ENCODE data around the gene DESI2.
"Not testable (repeated sequence)": the region's sequence is repeated elsewhere in the genome, so short reads cannot be mapped to it uniquely, and the experiment has no call there.

Gene DESI2

DNA sequence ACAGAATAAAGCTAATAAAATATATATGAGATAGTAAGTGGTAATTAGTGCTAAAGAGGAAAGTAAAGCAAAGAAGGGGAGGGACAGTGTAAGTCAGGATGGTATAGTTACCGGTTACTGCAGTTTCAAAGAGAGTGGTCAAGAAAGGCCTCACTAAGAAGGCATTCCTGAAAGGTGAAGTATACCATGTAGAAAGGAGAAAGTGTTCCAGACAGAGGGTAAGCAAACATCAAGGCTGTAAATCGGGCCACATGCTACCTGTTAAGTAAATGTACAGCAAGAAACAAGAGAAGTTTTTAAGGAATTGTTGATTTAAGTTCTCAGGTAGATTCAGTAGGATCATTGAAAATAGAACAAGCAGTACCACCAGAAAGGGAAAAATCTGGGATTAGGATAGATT, 9.7 kb downstream of the DESI2 start:
- Histone ChIP-seq H3K27ac (no peak overlapping the region), H3K36me3 (no peaks in the 10 kb centered on the region)

GRCh38 chr1:244664353-244664752, 11.4 kb downstream of the DESI2 start:
- Histone ChIP-seq H3K9me3 (no peaks in the 10 kb centered on the region), H3K36me3 (no peaks in the 10 kb centered on the region), H3K4me3 (ENCODE audit: low read depth in 1 of 2, low read length in 1 of 2) (no peak overlapping the region), H3K4me1 (ENCODE audit: control insufficient read depth in 1 of 2, insufficient read depth in 1 of 2, low read depth in 1 of 2, low read length in 1 of 2) (peaks cover 0 to 11% of the 10 kb centered on the region in 2 experiments), H3K27me3 (no peaks in the 10 kb centered on the region), H3K27ac (no peak overlapping the region)
- TF ChIP-seq, protein P1, sequence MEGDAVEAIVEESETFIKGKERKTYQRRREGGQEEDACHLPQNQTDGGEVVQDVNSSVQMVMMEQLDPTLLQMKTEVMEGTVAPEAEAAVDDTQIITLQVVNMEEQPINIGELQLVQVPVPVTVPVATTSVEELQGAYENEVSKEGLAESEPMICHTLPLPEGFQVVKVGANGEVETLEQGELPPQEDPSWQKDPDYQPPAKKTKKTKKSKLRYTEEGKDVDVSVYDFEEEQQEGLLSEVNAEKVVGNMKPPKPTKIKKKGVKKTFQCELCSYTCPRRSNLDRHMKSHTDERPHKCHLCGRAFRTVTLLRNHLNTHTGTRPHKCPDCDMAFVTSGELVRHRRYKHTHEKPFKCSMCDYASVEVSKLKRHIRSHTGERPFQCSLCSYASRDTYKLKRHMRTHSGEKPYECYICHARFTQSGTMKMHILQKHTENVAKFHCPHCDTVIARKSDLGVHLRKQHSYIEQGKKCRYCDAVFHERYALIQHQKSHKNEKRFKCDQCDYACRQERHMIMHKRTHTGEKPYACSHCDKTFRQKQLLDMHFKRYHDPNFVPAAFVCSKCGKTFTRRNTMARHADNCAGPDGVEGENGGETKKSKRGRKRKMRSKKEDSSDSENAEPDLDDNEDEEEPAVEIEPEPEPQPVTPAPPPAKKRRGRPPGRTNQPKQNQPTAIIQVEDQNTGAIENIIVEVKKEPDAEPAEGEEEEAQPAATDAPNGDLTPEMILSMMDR (IDR thresholded peaks at IDR 0.05) = no peak

More for the DNA sequence above, 9.7 kb downstream of the DESI2 start:
- peaks cover 0 to 15% of the 10 kb centered on the region in 2 experiments for H3K4me1 ChIP-seq (ENCODE audit: control insufficient read depth in 1 of 2, insufficient read depth in 1 of 2, low read depth in 1 of 2, low read length in 1 of 2)
- no peaks in the 10 kb centered on the region for H3K9me3 ChIP-seq
- H3K27me3 ChIP-seq = no peaks in the 10 kb centered on the region
- TF ChIP-seq, protein P1 (IDR thresholded peaks at IDR 0.05) = no peak
- H3K4me3 ChIP-seq (ENCODE audit: low read depth in 1 of 2, low read length in 1 of 2) = no peak overlapping the region

- H3K27ac ChIP-seq = peak overlapping the region; percentile 38
- TF ChIP-seq, protein P1 (IDR thresholded peaks at IDR 0.05) = no peak
These were observed 12.9 kb downstream of the DESI2 start for GRCh38 chr1:244665771-244666217.

DNA sequence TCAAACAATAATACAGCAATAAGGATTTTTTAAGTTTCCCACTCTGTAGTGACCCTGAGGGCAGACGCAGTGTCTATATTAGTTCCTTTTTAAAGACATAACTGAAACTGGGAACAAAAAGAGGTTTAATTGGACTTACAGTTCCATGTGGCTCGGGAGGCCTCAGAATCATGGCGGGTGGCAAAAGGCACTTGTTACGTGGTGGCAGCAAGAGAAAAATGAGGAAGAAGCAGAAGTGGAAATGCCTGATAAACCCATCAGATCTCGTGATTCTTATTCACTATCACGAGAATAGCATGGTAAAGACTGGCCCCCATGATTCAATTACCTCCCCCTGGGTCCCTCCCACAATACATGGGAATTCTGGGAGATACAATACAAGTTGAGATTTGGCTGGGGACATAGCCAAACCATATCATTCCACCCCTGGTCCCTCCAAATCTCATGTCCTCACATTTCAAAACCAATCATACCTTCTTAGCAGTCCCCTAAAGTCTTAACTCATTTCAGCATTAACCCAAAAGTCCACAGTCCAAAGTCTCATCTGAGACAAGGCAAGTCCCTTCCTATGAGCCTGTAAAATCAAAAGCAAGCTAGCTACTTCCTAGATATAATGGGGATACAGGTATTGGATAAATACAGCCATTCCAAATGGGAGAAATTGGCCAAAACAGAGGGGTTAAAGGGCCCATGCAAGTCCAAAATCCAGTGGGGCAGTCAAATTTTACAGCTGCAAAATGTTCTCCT, 13.9 kb downstream of the DESI2 start:
- H3K27ac ChIP-seq; H3K9me3 ChIP-seq; H3K4me3 ChIP-seq (ENCODE audit: low read depth in 1 of 2, low read length in 1 of 2); H3K27me3 ChIP-seq; H3K36me3 ChIP-seq: not testable (repeated sequence)
- peaks cover 0 to 11% of the 10 kb centered on the region in 2 experiments for H3K4me1 ChIP-seq (ENCODE audit: control insufficient read depth in 1 of 2, insufficient read depth in 1 of 2, low read depth in 1 of 2, low read length in 1 of 2)

More at GRCh38 chr1:244665771-244666217, 12.9 kb downstream of the DESI2 start:
- Histone ChIP-seq H3K4me1 (ENCODE audit: control insufficient read depth in 1 of 2, insufficient read depth in 1 of 2, low read depth in 1 of 2, low read length in 1 of 2) (peaks cover 0 to 11% of the 10 kb centered on the region in 2 experiments), H3K36me3 (no peaks in the 10 kb centered on the region), H3K27me3 (no peaks in the 10 kb centered on the region), H3K4me3 (ENCODE audit: low read depth in 1 of 2, low read length in 1 of 2) (no peak overlapping the region), H3K9me3 (no peaks in the 10 kb centered on the region)

- TF ChIP-seq, protein P1 (IDR thresholded peaks at IDR 0.05) = no peak
- H3K4me3 ChIP-seq (ENCODE audit: low read depth in 1 of 2, low read length in 1 of 2) = no peak overlapping the region
- peaks cover 0 to 11% of the 10 kb centered on the region in 2 experiments for H3K4me1 ChIP-seq (ENCODE audit: control insufficient read depth in 1 of 2, insufficient read depth in 1 of 2, low read depth in 1 of 2, low read length in 1 of 2)
- no peak overlapping the region for H3K27ac ChIP-seq
- no peaks in the 10 kb centered on the region for H3K36me3 ChIP-seq
- no peaks in the 10 kb centered on the region for H3K9me3 ChIP-seq
- no peaks in the 10 kb centered on the region for H3K27me3 ChIP-seq
These were observed 14.9 kb downstream of the DESI2 start for GRCh38 chr1:244667797-244668196.

DNA sequence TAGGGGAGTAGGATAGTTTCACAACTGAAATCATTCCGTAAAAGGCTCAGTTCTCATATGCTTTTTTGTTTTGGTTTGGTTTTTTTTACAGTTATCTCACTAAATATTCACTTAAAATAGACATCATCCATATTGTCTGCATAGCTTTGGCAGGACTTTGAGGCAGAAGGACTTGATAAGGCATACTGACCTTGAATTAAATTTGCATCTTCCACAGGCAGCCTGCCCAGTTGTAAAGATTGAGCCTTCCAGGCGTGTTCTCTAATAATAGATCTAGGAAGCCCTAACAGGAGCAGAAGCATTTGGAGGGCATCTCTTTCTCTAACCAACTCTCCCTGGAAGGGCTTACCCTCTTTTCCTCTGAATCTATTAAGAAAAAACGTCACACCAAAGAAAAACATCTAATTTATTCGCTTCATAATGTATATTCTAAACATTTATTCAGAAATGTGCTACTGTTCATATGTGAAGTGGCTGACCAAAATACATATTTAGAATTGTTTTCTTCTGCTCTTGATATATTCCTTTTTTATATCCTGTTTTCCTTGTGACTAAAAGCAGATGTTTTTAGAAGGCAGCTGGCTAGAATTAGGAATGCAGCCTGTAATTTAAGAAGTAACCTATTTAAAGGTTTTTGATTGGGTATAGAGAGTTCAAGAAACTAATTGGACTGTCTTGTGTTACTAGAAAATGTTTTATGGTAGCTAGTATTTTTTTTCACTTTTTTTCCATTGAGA, 20.2 kb downstream of the DESI2 start:
- H3K4me1 ChIP-seq (ENCODE audit: control insufficient read depth in 1 of 2, insufficient read depth in 1 of 2, low read depth in 1 of 2, low read length in 1 of 2) = no peaks in the 10 kb centered on the region
- H3K27ac ChIP-seq = no peak overlapping the region
- H3K9me3 ChIP-seq = no peaks in the 10 kb centered on the region
- no peaks in the 10 kb centered on the region for H3K36me3 ChIP-seq
- no peaks in the 10 kb centered on the region for H3K27me3 ChIP-seq
- TF ChIP-seq, protein P1 (IDR thresholded peaks at IDR 0.05) = no peak
- H3K4me3 ChIP-seq (ENCODE audit: low read depth in 1 of 2, low read length in 1 of 2) = no peak overlapping the region
